ENCODE measurements around the gene CCDC12.

CCDC12 gene

DNA sequence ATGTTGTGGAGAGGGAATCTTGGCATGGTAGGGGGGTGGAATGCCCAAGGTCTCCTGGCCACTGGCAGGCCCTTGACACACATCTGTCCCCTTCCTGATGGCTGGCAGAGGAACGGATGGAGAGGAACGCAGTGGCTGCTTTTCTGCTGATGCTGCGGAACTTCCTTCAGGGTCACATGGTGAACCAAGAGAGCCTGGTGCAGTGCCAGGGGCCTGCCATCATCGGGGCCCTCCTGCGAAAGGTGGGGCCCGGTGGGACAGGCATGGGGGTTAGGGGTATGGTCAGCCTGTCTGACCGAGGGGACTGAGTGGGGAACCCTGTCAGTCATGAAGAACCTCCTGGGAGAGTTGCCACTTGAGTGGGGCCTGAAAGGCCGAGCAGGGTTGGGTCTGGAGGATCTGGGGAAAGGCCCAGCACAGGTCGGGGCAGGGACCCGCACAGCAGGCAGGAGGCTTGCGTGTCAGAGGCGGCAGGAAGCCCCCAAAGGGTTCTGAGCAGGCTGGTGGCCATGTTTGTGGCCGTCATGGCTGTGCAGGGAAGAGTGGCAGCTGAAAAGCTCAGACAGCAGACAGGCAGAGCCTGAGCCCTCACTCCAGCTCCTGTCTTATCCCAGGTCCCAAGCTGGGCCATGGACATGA lies 21.0 kb upstream of the CCDC12 start:
- no peaks in the 10 kb centered on the region for H3K4me1 ChIP-seq (ENCODE audit: low read length)
- H3K9me2 ChIP-seq (replicated peaks; ENCODE audit: insufficient read depth, low read length) = no peaks in the 10 kb centered on the region
- H3K9me3 ChIP-seq (replicated peaks; ENCODE audit: insufficient read depth, low read length) = no peaks in the 10 kb centered on the region
- no peaks in the 10 kb centered on the region for H4K20me1 ChIP-seq (ENCODE audit: insufficient read depth, low read length)
- no peak overlapping the region for H3K4me2 ChIP-seq (ENCODE audit: low read depth, low read length)
- no peak for TF ChIP-seq EZH2 (optimal IDR thresholded peaks at IDR 0.05; ENCODE audit: low read depth, low read length)
- no peaks in the 10 kb centered on the region for H3K27me3 ChIP-seq (replicated peaks; ENCODE audit: insufficient read depth, low read length)
- H3K9ac ChIP-seq (ENCODE audit: low read length) = no peak overlapping the region
- H3K4me3 ChIP-seq (ENCODE audit: low read length) = no peak overlapping the region
- no peak overlapping the region for H2AFZ ChIP-seq (ENCODE audit: low read length)
- no peaks in the 10 kb centered on the region for H3K79me2 ChIP-seq (ENCODE audit: low read length)
- H3K36me3 ChIP-seq (replicated peaks; ENCODE audit: insufficient read depth, low read length) = no peaks in the 10 kb centered on the region; the same call in 1 of the 2 replicates
- no peak overlapping the region for H3K27ac ChIP-seq (ENCODE audit: low read length)
- DNase-seq = no peak
- H3F3A ChIP-seq (ENCODE audit: insufficient read depth, low read length) = no peaks in the 10 kb centered on the region

DNA sequence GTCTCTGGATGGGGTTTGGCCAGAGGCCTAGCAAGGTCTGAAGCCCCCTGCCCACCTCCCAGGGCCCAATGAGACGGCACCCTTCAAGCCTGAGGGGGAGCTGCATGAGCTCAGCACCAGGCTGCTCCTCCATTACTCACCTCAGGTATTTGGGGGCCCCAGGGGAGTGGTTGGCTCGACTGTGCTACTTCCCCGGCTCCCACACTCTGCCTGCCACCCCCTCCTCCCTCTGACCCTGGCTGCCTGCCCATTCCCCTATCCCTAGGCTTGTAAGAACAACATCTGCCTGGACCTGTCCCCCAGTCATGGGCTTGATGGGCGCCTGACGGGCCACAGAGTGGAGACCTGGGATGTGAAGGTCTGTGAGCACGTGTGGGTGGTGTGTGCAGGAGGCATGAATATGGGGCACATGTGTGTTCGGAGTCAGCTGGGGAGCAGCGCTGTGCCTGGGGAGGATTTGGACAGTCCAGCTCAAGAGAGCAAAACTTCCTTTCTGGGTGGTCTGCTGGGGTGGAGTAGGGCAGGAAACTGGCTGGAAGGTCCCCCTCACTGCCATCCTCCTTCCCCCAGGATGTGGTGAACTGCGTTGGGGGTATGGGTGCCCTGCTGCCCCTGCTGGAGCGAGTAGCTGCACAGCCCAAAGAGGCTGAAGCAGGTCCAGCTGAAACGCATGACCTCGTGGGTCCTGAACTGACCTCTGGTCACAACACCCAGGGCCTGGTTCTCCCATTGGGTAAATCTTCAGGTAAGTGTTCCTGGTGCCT lies 20.3 kb upstream of the CCDC12 start:
- H3F3A ChIP-seq (ENCODE audit: insufficient read depth, low read length) = no peaks in the 10 kb centered on the region
- no peaks in the 10 kb centered on the region for H4K20me1 ChIP-seq (ENCODE audit: insufficient read depth, low read length)
- no peaks in the 10 kb centered on the region for H3K27me3 ChIP-seq (replicated peaks; ENCODE audit: insufficient read depth, low read length)
- TF ChIP-seq EZH2phosphoT487 (IDR thresholded peaks at IDR 0.05; ENCODE audit: low read length) (no peak), EZH2 (optimal IDR thresholded peaks at IDR 0.05; ENCODE audit: low read depth, low read length) (no peak)
- TF ChIP-seq, protein P1, sequence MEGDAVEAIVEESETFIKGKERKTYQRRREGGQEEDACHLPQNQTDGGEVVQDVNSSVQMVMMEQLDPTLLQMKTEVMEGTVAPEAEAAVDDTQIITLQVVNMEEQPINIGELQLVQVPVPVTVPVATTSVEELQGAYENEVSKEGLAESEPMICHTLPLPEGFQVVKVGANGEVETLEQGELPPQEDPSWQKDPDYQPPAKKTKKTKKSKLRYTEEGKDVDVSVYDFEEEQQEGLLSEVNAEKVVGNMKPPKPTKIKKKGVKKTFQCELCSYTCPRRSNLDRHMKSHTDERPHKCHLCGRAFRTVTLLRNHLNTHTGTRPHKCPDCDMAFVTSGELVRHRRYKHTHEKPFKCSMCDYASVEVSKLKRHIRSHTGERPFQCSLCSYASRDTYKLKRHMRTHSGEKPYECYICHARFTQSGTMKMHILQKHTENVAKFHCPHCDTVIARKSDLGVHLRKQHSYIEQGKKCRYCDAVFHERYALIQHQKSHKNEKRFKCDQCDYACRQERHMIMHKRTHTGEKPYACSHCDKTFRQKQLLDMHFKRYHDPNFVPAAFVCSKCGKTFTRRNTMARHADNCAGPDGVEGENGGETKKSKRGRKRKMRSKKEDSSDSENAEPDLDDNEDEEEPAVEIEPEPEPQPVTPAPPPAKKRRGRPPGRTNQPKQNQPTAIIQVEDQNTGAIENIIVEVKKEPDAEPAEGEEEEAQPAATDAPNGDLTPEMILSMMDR (IDR thresholded peaks at IDR 0.05; ENCODE audit: low read length) = no peak
- no peaks in the 10 kb centered on the region for H3K9me2 ChIP-seq (replicated peaks; ENCODE audit: insufficient read depth, low read length)
- no peak overlapping the region for H3K9ac ChIP-seq (ENCODE audit: low read length)
- DNase-seq = no peak
- H3K4me2 ChIP-seq (ENCODE audit: low read depth, low read length) = no peak overlapping the region
- no peaks in the 10 kb centered on the region; the same call in 1 of the 2 replicates for H3K36me3 ChIP-seq (replicated peaks; ENCODE audit: insufficient read depth, low read length)
- no peaks in the 10 kb centered on the region for H3K4me1 ChIP-seq (ENCODE audit: low read length)
- no peaks in the 10 kb centered on the region for H3K9me3 ChIP-seq (replicated peaks; ENCODE audit: insufficient read depth, low read length)
- no peak overlapping the region for H2AFZ ChIP-seq (ENCODE audit: low read length)
- no peak overlapping the region for H3K27ac ChIP-seq (ENCODE audit: low read length)
- H3K79me2 ChIP-seq (ENCODE audit: low read length) = no peaks in the 10 kb centered on the region
- H3K4me3 ChIP-seq (ENCODE audit: low read length) = no peak overlapping the region

DNA sequence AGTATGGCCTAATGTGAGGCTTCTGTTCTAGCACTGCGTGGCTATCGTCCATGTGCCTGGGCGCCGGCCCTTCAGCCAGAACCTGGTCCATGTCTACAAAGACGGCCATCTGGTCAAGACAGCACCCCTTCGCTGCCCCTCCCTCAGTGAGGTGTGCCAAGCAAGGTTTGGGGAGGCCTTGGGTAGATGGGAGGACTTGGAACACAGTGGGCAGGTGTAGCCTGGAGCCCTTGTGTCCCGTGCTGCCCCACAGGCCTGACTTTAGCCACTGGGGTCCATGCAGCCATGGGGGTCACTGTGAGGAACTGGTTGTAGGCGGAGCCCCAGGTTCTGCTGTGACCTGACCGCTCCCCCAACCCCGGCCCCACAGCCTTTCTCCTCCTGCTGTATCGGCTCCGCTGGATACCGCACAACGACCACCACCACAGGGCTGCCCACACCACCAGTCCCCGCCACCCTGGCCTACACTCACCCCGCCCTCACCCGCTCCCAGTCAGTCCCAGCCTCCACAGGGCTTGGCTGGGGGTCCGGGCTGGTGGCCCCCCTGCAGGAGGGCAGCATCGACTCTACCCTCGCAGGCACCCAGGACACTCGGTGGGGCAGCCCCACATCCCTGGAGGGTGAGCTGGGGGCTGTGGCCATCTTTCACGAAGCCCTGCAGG lies 19.5 kb upstream of the CCDC12 start:
- no peak for DNase-seq
- no peaks in the 10 kb centered on the region for H3K27me3 ChIP-seq (replicated peaks; ENCODE audit: insufficient read depth, low read length)
- no peaks in the 10 kb centered on the region for H3K4me1 ChIP-seq (ENCODE audit: low read length)
- no peak overlapping the region for H3K4me3 ChIP-seq (ENCODE audit: low read length)
- H3K9me3 ChIP-seq (replicated peaks; ENCODE audit: insufficient read depth, low read length) = no peaks in the 10 kb centered on the region
- H3K79me2 ChIP-seq (ENCODE audit: low read length) = no peaks in the 10 kb centered on the region
- H3K27ac ChIP-seq (ENCODE audit: low read length) = no peak overlapping the region
- H2AFZ ChIP-seq (ENCODE audit: low read length) = no peak overlapping the region
- H3F3A ChIP-seq (ENCODE audit: insufficient read depth, low read length) = no peaks in the 10 kb centered on the region
- H3K4me2 ChIP-seq (ENCODE audit: low read depth, low read length) = no peak overlapping the region
- H3K9ac ChIP-seq (ENCODE audit: low read length) = no peak overlapping the region
- H3K9me2 ChIP-seq (replicated peaks; ENCODE audit: insufficient read depth, low read length) = no peaks in the 10 kb centered on the region
- TF ChIP-seq EZH2phosphoT487 (IDR thresholded peaks at IDR 0.05; ENCODE audit: low read length) (no peak), EZH2 (optimal IDR thresholded peaks at IDR 0.05; ENCODE audit: low read depth, low read length) (no peak)
- TF ChIP-seq, protein P1 (IDR thresholded peaks at IDR 0.05; ENCODE audit: low read length) = no peak
- no peaks in the 10 kb centered on the region for H3K36me3 ChIP-seq (replicated peaks; ENCODE audit: insufficient read depth, low read length)
- H4K20me1 ChIP-seq (ENCODE audit: insufficient read depth, low read length) = no peaks in the 10 kb centered on the region
